Measurements from ENCODE around the gene ARHGAP24.

GRCh38 chr4:85496126-85496849 is 21.3 kb downstream of the ARHGAP24 start:
- no peak for TF ChIP-seq EZH2phosphoT487 (IDR thresholded peaks at IDR 0.05; ENCODE audit: low read depth, severe bottlenecking, unreplicated experiment)
- TF ChIP-seq CTCF (IDR thresholded peaks at IDR 0.05; ENCODE audit: poor library complexity) = no peak
